ENCODE data around the gene ANAPC15. TPM values are rescaled to one million over a fixed set of nuclear protein-coding genes. Genes with fewer than 3 reads are reported as not detected.

ANAPC15 gene
- total and polyA plus RNA-seq, 5 donors, result 36.3 to 77.7 (median 42.4) TPM

DNA sequence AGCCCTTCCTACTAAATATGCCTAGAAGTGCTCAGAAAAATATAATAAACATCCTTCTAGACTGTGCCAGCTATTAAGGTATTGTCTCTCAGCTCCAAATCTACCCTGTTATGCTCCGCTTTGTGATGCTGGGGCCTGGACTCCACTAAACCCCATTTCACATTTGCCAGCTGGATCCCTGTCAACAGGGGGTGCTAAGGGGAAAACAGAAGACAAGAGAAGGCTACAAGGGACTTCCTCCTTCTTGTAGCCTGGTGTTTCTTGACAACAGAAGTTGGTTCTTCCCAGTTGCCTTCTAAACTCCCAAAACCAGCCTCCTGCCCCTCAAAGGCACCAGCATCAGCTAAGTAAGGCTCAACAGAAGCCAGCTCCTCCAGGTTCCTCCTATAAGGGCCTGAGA lies 37.4 kb downstream of the ANAPC15 start:
- ATAC-seq (no peak), DNase-seq (no peak)
- WGBS, result 93% methylated on average over 1 of the region's 1 CpG
- Histone ChIP-seq H3K4me3 (ENCODE audit: low read length) (no peak overlapping the region), H3K9me3 (ENCODE audit: control insufficient read depth, low read length) (no peaks in the 10 kb centered on the region), H3K4me1 (ENCODE audit: control insufficient read depth, insufficient read depth, low read length) (peaks cover 2% of the 10 kb centered on the region), H3K27ac (ENCODE audit: low read length) (no peak overlapping the region), H3K27me3 (ENCODE audit: control insufficient read depth, insufficient read depth) (no peaks in the 10 kb centered on the region)
- intact Hi-C loops (cut with DNase I), result loop anchor here in 1 of 4 donors (5.0 kb wide), 1 partner anchor 33 kb away; no protein-coding TSS in a partner anchor

DNA sequence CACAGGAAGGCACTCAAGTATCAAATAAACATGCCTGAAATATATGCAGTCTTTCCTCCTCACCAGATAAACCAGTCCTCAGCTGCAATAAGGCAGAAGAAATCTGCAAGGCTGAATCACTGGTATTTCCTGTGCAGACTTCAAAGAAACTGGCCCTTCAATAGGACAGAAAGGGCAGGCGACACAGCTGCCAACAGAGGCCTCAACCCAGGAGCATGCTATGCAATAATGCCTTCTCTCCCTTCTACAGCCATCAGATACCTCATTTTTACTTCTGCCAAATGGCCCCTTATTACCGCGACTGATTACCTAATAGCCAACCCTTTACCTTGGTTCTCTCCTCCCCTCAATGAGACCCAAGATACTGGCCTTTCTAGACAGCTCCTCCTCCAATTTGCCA lies 40.1 kb downstream of the ANAPC15 start:
- 71% methylated on average over 3 of the region's 3 CpGs for WGBS
- peak; percentile 41 to 73 for ATAC-seq

DNA sequence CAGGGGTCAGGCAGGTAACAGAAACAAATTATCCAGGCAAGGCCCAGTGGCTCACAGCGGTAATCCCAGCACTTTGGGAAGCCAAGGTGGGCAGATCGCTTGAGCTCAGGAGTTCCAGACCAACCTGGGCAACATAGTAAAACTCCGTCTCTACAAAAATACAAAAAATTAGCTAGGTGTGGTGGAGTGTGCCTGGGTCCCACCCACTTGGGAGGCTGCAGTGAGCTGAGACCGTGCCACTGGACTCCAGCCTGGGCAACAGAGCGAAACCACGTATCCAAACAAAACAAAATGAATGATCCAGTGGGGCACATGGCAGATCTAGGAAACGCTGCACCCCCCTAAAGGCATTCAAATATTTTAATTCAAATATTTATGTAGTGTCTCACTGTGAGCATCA lies 42.0 kb downstream of the ANAPC15 start:
- Histone ChIP-seq H3K27ac (ENCODE audit: low read length) (peak overlapping the region; percentile 54), H3K9me3 (ENCODE audit: control insufficient read depth, low read length) (no peaks in the 10 kb centered on the region), H3K4me1 (ENCODE audit: control insufficient read depth, insufficient read depth, low read length) (peaks cover 5% of the 10 kb centered on the region), H3K27me3 (ENCODE audit: control insufficient read depth, insufficient read depth) (no peaks in the 10 kb centered on the region), H3K4me3 (ENCODE audit: low read length) (no peak overlapping the region)
- ATAC-seq, result no peak
- WGBS, result 94% methylated on average over 7 of the region's 7 CpGs
- intact Hi-C loops (cut with DNase I), result no loop called here
- DNase-seq, result no peak

More for the DNA sequence above, 40.1 kb downstream of the ANAPC15 start:
- no peak overlapping the region for H3K4me3 ChIP-seq (ENCODE audit: low read length)
- intact Hi-C loops (cut with DNase I), result no loop called here
- H3K9me3 ChIP-seq (ENCODE audit: control insufficient read depth, low read length), result no peaks in the 10 kb centered on the region
- no peak for DNase-seq
- H3K4me1 ChIP-seq (ENCODE audit: control insufficient read depth, insufficient read depth, low read length), result peaks cover 5% of the 10 kb centered on the region
- H3K27ac ChIP-seq (ENCODE audit: low read length), result no peak overlapping the region
- H3K27me3 ChIP-seq (ENCODE audit: control insufficient read depth, insufficient read depth), result no peaks in the 10 kb centered on the region

- Histone ChIP-seq H3K4me3 (ENCODE audit: low read length) (no peak overlapping the region), H3K27ac (ENCODE audit: low read length) (peak overlapping the region; percentile 84), H3K27me3 (ENCODE audit: control insufficient read depth, insufficient read depth) (no peaks in the 10 kb centered on the region), H3K4me1 (ENCODE audit: control insufficient read depth, insufficient read depth, low read length) (peaks cover 5% of the 10 kb centered on the region), H3K9me3 (ENCODE audit: control insufficient read depth, low read length) (no peaks in the 10 kb centered on the region)
- intact Hi-C loops (cut with DNase I), result no loop called here
- peak; percentile 97 to 98 for ATAC-seq
- peak; percentile 90 to 93 (median 91) for DNase-seq
- WGBS, result 15% methylated on average over 2 of the region's 2 CpGs
These were observed 42.7 kb downstream of the ANAPC15 start for GRCh38 chr11:72069787-72070251.

DNA sequence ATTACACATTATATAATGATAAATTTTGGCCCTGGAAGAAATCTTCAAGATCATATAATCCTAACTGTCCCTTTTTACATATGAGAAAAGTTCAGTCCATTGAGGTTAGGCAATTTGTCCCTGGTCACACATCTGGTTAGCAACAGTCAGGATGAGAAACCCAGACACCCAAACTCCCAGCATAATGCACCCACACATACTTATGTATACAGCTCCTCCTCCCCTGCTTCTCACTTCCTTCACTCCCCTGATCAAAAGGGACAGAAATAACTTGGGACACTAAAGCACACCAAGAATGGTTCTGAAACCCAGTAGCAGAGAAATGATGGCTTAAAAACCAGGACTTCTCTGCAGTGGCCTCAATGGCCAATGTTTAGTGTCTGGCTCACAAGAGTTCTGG lies 43.3 kb downstream of the ANAPC15 start:
- no peaks in the 10 kb centered on the region for H3K9me3 ChIP-seq (ENCODE audit: control insufficient read depth, low read length)
- peaks cover 5% of the 10 kb centered on the region for H3K4me1 ChIP-seq (ENCODE audit: control insufficient read depth, insufficient read depth, low read length)
- DNase-seq (no peak), ATAC-seq (peak in 1 of 2 donors; percentile 11)
- intact Hi-C loops (cut with DNase I), result no loop called here
- H3K27me3 ChIP-seq (ENCODE audit: control insufficient read depth, insufficient read depth), result no peaks in the 10 kb centered on the region
- H3K27ac ChIP-seq (ENCODE audit: low read length), result peak overlapping the region; percentile 84
- H3K4me3 ChIP-seq (ENCODE audit: low read length), result no peak overlapping the region

GRCh38 chr11:72067676-72068075 lies 44.8 kb downstream of the ANAPC15 start:
- Histone ChIP-seq H3K4me1 (ENCODE audit: control insufficient read depth, insufficient read depth, low read length) (peaks cover 3% of the 10 kb centered on the region), H3K27me3 (ENCODE audit: control insufficient read depth, insufficient read depth) (no peaks in the 10 kb centered on the region), H3K9me3 (ENCODE audit: control insufficient read depth, low read length) (no peaks in the 10 kb centered on the region), H3K4me3 (ENCODE audit: low read length) (no peak overlapping the region), H3K27ac (ENCODE audit: low read length) (no peak overlapping the region)
- intact Hi-C loops (cut with DNase I), result no loop called here
- ATAC-seq (no peak), DNase-seq (no peak)

- Histone ChIP-seq H3K27ac (ENCODE audit: low read length) (peak overlapping the region; percentile 36), H3K4me3 (ENCODE audit: low read length) (no peak overlapping the region), H3K4me1 (ENCODE audit: control insufficient read depth, insufficient read depth, low read length) (peaks cover 3% of the 10 kb centered on the region), H3K27me3 (ENCODE audit: control insufficient read depth, insufficient read depth) (no peaks in the 10 kb centered on the region), H3K9me3 (ENCODE audit: control insufficient read depth, low read length) (no peaks in the 10 kb centered on the region)
- no peak for ATAC-seq
- intact Hi-C loops (cut with DNase I), result no loop called here
- no peak for DNase-seq
These were observed 45.2 kb downstream of the ANAPC15 start for GRCh38 chr11:72067266-72067665.

GRCh38 chr11:72066855-72067254 lies 45.6 kb downstream of the ANAPC15 start:
- Histone ChIP-seq H3K4me3 (ENCODE audit: low read length) (no peak overlapping the region), H3K9me3 (ENCODE audit: control insufficient read depth, low read length) (no peaks in the 10 kb centered on the region), H3K4me1 (ENCODE audit: control insufficient read depth, insufficient read depth, low read length) (peaks cover 3% of the 10 kb centered on the region), H3K27me3 (ENCODE audit: control insufficient read depth, insufficient read depth) (no peaks in the 10 kb centered on the region), H3K27ac (ENCODE audit: low read length) (peak overlapping the region; percentile 36)
- DNase-seq (no peak), ATAC-seq (no peak)
- intact Hi-C loops (cut with DNase I), result no loop called here

- H3K9me3 ChIP-seq (ENCODE audit: control insufficient read depth, low read length), result no peaks in the 10 kb centered on the region
- no peaks in the 10 kb centered on the region for H3K4me1 ChIP-seq (ENCODE audit: control insufficient read depth, insufficient read depth, low read length)
- H3K27me3 ChIP-seq (ENCODE audit: control insufficient read depth, insufficient read depth), result no peaks in the 10 kb centered on the region
- no peak overlapping the region for H3K4me3 ChIP-seq (ENCODE audit: low read length)
- intact Hi-C loops (cut with DNase I), result no loop called here
- no peak overlapping the region for H3K27ac ChIP-seq (ENCODE audit: low read length)
- DNase-seq, result no peak
- WGBS, result 83% methylated on average over 5 of the region's 5 CpGs
- no peak for ATAC-seq
These were observed 50.6 kb downstream of the ANAPC15 start for GRCh38 chr11:72061739-72062396.

Small RNA genes lying within 50 kb of the gene (microRNA-seq; reads per million reads assigned to microRNA genes)
- 0 reads per million in 2 donors for gene MIR3165

Other genes with a start within 250 kb of the ANAPC15 start
- gene DEFB131B, start 234.2 kb downstream of the ANAPC15 start, total RNA-seq, result not detected
- not detected for gene DEFB131B, start 234.2 kb downstream of the ANAPC15 start, polyA plus RNA-seq
- 1 to 10 TPM; 4.6 to 6.0 (median 5.0) TPM for gene XNDC1N, start 184.1 kb downstream of the ANAPC15 start, total RNA-seq
- gene XNDC1N, start 184.1 kb downstream of the ANAPC15 start, polyA plus RNA-seq, result 3.1 TPM
- 10 to 100 TPM; 21.8 to 26.8 (median 23.0) TPM for gene RNF121, start 183.6 kb downstream of the ANAPC15 start, total RNA-seq
- gene RNF121, start 183.6 kb downstream of the ANAPC15 start, polyA plus RNA-seq, result 12.2 TPM
- 1 to 10 TPM; 2.7 to 5.3 (median 4.1) TPM for gene IL18BP, start 113.8 kb downstream of the ANAPC15 start, total RNA-seq
- 3.3 TPM for gene IL18BP, start 113.8 kb downstream of the ANAPC15 start, polyA plus RNA-seq
- 100 to 1,000 TPM in 3 of 4 donors, 10 to 100 TPM in 1; 75.8 to 125 (median 102) TPM for gene NUMA1, start 32.2 kb downstream of the ANAPC15 start, total RNA-seq
- 104 TPM for gene NUMA1, start 32.2 kb downstream of the ANAPC15 start, polyA plus RNA-seq
- gene LRRC51, start 31.8 kb downstream of the ANAPC15 start, total RNA-seq, result 1 to 10 TPM; 3.8 to 5.5 (median 4.9) TPM
- 3.8 TPM for gene LRRC51, start 31.8 kb downstream of the ANAPC15 start, polyA plus RNA-seq
- gene LAMTOR1, start 9.4 kb downstream of the ANAPC15 start, total RNA-seq, result 10 to 100 TPM; 70.7 to 88.5 (median 80.7) TPM
- gene LAMTOR1, start 9.4 kb downstream of the ANAPC15 start, polyA plus RNA-seq, result 124 TPM
- not detected for gene TOMT, start 6.8 kb downstream of the ANAPC15 start, total RNA-seq
- gene TOMT, start 6.8 kb downstream of the ANAPC15 start, polyA plus RNA-seq, result not detected
- gene FOLR3, start 23.0 kb upstream of the ANAPC15 start, total RNA-seq, result 1 to 10 TPM in 2 of 4 donors, under 1 TPM in 1, not detected in 1; 0.49 to 1.2 (median 1.1) TPM
- gene FOLR3, start 23.0 kb upstream of the ANAPC15 start, polyA plus RNA-seq, result not detected
- gene FOLR1, start 79.4 kb upstream of the ANAPC15 start, total RNA-seq, result under 1 TPM in 2 of 4 donors, not detected in 2; 0.26 to 0.32 TPM
- 0.18 TPM for gene FOLR1, start 79.4 kb upstream of the ANAPC15 start, polyA plus RNA-seq
- 10 to 100 TPM; 29.8 to 41.2 (median 38.7) TPM for gene FOLR2, start 104.1 kb upstream of the ANAPC15 start, total RNA-seq
- gene FOLR2, start 104.1 kb upstream of the ANAPC15 start, polyA plus RNA-seq, result 11.9 TPM
- 100 to 1,000 TPM; 107 to 149 (median 125) TPM for gene INPPL1, start 112.1 kb upstream of the ANAPC15 start, total RNA-seq
- 79.2 TPM for gene INPPL1, start 112.1 kb upstream of the ANAPC15 start, polyA plus RNA-seq
- gene PHOX2A, start 131.5 kb upstream of the ANAPC15 start, total RNA-seq, result not detected
- gene PHOX2A, start 131.5 kb upstream of the ANAPC15 start, polyA plus RNA-seq, result 0.18 TPM

Data from right cardiac atrium (tissue), 5 donors.